Prostate gland (tissue), 2 donors: Measurements from ENCODE around the gene SH3BGRL3. TPM values are rescaled to one million over a fixed set of nuclear protein-coding genes. Genes with fewer than 3 reads are reported as not detected.
A peak's percentile ranks its signal among the peaks of the same experiment; 100 is the strongest.

Experiments
- DNase-seq: peaks from one replicate; pipeline ENCODE4 v3.0.0-alpha.2; 2019; ENCODE audit warnings: low spot score
- H3K27ac ChIP-seq, 2 donors: fragments of 200-600 bp; sonication (generic); 2 replicates each; pipeline ENCODE4 v1.5.1; 2017 to 2019
- H3K27me3 ChIP-seq: fragments of 200-600 bp; sonication (generic); replicated peaks from 2 replicates; pipeline ENCODE4 v1.5.1; 2019; ENCODE audit not compliant: insufficient read depth
- H3K36me3 ChIP-seq, 2 donors: fragments of 200-600 bp; sonication (generic); 1 replicate in 1 of 2; 2 replicates in 1 of 2; pipeline versions ENCODE4 v1.5.1 to v1.8.1; 2017 to 2019
- H3K4me1 ChIP-seq: fragments of 200-600 bp; sonication (generic); replicated peaks from 2 replicates; pipeline ENCODE4 v1.5.1; 2019
- H3K4me3 ChIP-seq, 2 donors: fragments of 200-600 bp; sonication (generic); 2 replicates each; pipeline ENCODE4 v1.5.1; 2017 to 2019
- H3K9me3 ChIP-seq: fragments of 200-600 bp; sonication (generic); 2 replicates; pipeline ENCODE4 v1.5.1; 2017
- POLR2A ChIP-seq: fragments of 450-650 bp; IDR thresholded peaks from one replicate; pipeline ENCODE4 v1.6.1; 2016; ENCODE audit warnings: antibody characterized with exemption, mild to moderate bottlenecking
- POLR2AphosphoS5 ChIP-seq: sonication (generic); formaldehyde crosslinking; IDR thresholded peaks from one replicate; pipeline ENCODE4 v1.6.1; 2017; ENCODE audit warnings: antibody characterized with exemption
- WGBS: methylation state at CpG from one replicate; pipeline ENCODE4 v1.1.5; 2018; 5-methylcytosine and 5-hydroxymethylcytosine counted together
- intact Hi-C: fragments of 100-400 bp; cut with DNase I; formaldehyde crosslinking; loops from one replicate; pipeline ENCODE4 v1.14.2; 2022
- total RNA-seq, 2 donors: library from RNA; depleted of rRNA; stranded (reverse); fragments of >200 nt; gene quantifications; one replicate each; pipeline ENCODE4 v1.1.0, GENCODE V29; 2016
- TF ChIP-seq, protein P1 (sequence below), 4 experiments: fragments of 200-600 bp in 2 of 4; fragments of 450-650 bp in 2 of 4; sonication (generic) in 2 of 4; IDR thresholded peaks; 1 replicate in 3 of 4; 2 replicates in 1 of 4; pipeline ENCODE4 v1.5.1; 2016 to 2019; ENCODE audit warnings: antibody characterized with exemption in 4 of 4, mild to moderate bottlenecking in 2 of 4, moderate library complexity in 2 of 4

Gene SH3BGRL3
- total RNA-seq, 2 donors from 2014 or later: 37.4 to 55.3 TPM

DNA sequence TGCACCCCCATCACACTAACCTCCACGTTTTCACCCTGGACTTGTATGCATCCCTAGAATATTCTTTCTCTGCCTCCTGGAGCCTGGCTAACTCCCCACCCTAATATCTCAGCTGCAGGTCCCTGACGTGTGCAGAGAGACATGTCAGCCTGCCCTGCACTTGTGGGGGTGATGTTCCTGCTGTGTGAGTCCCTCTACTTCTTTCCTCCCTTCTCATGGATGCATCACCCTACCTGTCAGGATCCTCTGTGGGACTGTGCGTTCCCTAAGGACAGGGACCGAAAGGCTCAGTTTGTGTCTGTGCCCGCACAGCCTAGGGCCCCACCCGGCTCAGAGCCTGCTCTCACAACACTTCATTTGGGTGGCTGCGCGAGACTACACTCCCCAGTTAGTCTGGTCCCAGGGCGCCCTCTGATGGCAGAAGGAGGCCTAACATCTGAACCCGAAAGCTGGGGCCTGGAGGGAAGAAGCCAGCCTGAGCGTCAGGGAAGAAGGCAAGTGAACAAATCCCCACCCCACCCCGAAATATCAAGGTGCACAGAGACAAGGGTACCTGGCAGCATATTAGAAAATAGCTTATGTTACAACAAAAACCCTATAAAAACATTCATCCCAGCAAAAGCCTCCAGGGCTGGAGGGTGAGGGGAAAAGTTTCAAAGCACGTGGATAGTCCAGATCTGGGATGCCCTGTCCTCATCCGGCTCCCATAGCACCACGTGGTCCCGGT is 41.6 kb downstream of the SH3BGRL3 start:
- no peaks in the 10 kb centered on the region for H3K27me3 ChIP-seq
- H3K27ac ChIP-seq: no peak overlapping the region
- DNase-seq: peak; percentile 88
- WGBS: 12% methylated on average over 16 of the region's 16 CpGs
- H3K4me1 ChIP-seq: no peaks in the 10 kb centered on the region
- peak; percentile 64 for TF ChIP-seq POLR2AphosphoS5
- TF ChIP-seq, protein P1, sequence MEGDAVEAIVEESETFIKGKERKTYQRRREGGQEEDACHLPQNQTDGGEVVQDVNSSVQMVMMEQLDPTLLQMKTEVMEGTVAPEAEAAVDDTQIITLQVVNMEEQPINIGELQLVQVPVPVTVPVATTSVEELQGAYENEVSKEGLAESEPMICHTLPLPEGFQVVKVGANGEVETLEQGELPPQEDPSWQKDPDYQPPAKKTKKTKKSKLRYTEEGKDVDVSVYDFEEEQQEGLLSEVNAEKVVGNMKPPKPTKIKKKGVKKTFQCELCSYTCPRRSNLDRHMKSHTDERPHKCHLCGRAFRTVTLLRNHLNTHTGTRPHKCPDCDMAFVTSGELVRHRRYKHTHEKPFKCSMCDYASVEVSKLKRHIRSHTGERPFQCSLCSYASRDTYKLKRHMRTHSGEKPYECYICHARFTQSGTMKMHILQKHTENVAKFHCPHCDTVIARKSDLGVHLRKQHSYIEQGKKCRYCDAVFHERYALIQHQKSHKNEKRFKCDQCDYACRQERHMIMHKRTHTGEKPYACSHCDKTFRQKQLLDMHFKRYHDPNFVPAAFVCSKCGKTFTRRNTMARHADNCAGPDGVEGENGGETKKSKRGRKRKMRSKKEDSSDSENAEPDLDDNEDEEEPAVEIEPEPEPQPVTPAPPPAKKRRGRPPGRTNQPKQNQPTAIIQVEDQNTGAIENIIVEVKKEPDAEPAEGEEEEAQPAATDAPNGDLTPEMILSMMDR (IDR thresholded peaks at IDR 0.05): peak; percentile 66 to 93 (median 86)
- TF ChIP-seq POLR2A: no peak
- H3K4me3 ChIP-seq: no peak overlapping the region
- no peaks in the 10 kb centered on the region for H3K9me3 ChIP-seq
- intact Hi-C loops: loop anchor here (2.0 to 5.0 kb wide), 3 partner anchors 47 to 209 kb away; partner anchors contain the start of genes C1orf232, PDIK1L and ZNF593
- H3K36me3 ChIP-seq: no peaks in the 10 kb centered on the region

DNA sequence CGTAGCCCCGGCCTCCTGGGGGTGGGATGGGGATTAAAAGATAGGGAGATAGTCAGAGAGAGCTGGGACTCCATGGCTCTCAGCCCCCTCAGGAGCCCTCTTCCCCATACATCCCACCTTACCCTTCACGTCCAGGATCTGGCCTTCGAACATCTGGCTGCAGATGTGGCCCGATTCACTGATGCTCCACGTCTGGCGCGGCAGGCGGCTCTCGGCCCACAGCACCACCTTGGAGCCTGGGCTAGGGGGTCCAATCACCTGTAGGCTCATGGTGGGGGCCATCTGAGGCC is 42.1 kb downstream of the SH3BGRL3 start:
- 78% methylated on average over 10 of the region's 10 CpGs for WGBS
- DNase-seq: no peak
- no peaks in the 10 kb centered on the region for H3K27me3 ChIP-seq
- no peak overlapping the region for H3K4me3 ChIP-seq
- intact Hi-C loops: loop anchor here (5.0 kb wide), 2 partner anchors 155 to 210 kb away; partner anchors contain the start of genes C1orf232, PDIK1L and ZNF593
- no peak overlapping the region for H3K27ac ChIP-seq
- H3K9me3 ChIP-seq: no peaks in the 10 kb centered on the region
- no peak for TF ChIP-seq POLR2AphosphoS5
- no peak for TF ChIP-seq POLR2A
- TF ChIP-seq, protein P1 (IDR thresholded peaks at IDR 0.05): no peak
- no peaks in the 10 kb centered on the region for H3K4me1 ChIP-seq
- H3K36me3 ChIP-seq: no peaks in the 10 kb centered on the region

DNA sequence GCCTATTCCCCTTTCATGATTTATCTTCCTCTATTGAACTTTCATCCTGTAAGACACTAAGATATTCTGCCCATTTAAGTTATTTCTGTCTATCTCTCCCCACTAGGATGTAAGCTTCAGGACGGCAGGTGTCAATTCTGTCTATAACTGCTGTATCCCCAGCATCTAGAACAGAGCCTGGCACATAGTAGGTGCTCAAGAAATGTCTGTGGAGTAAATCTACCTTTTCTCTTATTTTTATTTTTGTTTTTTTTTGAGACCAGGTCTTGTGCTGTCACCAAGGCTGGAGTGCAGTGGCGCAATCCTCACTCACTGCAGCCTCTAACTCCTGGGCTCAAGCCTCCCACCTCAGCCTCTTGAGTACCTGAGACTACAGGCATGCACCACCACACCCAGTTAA is 43.5 kb downstream of the SH3BGRL3 start:
- Histone ChIP-seq H3K4me1 (no peaks in the 10 kb centered on the region), H3K27ac (no peak overlapping the region), H3K36me3 (no peaks in the 10 kb centered on the region), H3K9me3 (no peaks in the 10 kb centered on the region), H3K4me3 (no peak overlapping the region), H3K27me3 (no peaks in the 10 kb centered on the region)
- no peak for DNase-seq
- WGBS: 94% methylated on average over 2 of the region's 2 CpGs
- TF ChIP-seq, protein P1 (IDR thresholded peaks at IDR 0.05): no peak
- no peak for TF ChIP-seq POLR2A
- TF ChIP-seq POLR2AphosphoS5: no peak
- intact Hi-C loops: loop anchor here (5.0 kb wide), 2 partner anchors 156 to 211 kb away; partner anchors contain the start of genes C1orf232, PDIK1L and ZNF593

DNA sequence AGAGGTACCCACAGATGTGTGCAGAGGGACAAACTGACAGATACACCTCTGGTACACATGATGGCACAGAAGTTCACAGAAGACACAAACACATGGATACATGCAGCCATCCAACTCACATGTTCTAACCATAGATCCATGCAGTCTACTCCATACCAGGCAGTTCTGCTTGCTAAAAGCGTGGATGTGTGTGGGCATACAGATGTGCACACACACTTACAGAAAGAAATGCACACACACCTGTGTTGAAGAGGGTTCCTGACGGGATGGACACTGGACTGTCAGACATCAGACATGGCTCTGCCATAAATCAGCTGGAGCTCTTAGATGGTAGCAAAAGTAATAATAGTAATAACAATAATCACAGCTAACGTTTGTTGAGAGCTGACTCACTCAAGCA is 44.7 kb downstream of the SH3BGRL3 start:
- H3K27me3 ChIP-seq: no peaks in the 10 kb centered on the region
- no peak for TF ChIP-seq POLR2AphosphoS5
- TF ChIP-seq, protein P1 (IDR thresholded peaks at IDR 0.05): no peak
- no peak for TF ChIP-seq POLR2A
- no peaks in the 10 kb centered on the region for H3K36me3 ChIP-seq
- no peak overlapping the region for H3K27ac ChIP-seq
- intact Hi-C loops: loop anchor here (5.0 kb wide), 2 partner anchors 157 to 212 kb away; partner anchors contain the start of genes C1orf232, PDIK1L and ZNF593
- H3K9me3 ChIP-seq: no peaks in the 10 kb centered on the region
- no peak for DNase-seq
- 88% methylated on average over 3 of the region's 3 CpGs for WGBS
- no peaks in the 10 kb centered on the region for H3K4me1 ChIP-seq
- H3K4me3 ChIP-seq: no peak overlapping the region

- TF ChIP-seq, protein P1 (IDR thresholded peaks at IDR 0.05): no peak
- TF ChIP-seq POLR2AphosphoS5 (no peak), POLR2A (no peak)
- Histone ChIP-seq H3K4me3 (no peak overlapping the region), H3K27me3 (no peaks in the 10 kb centered on the region), H3K4me1 (no peaks in the 10 kb centered on the region), H3K9me3 (no peaks in the 10 kb centered on the region), H3K27ac (no peak overlapping the region), H3K36me3 (no peaks in the 10 kb centered on the region)
- WGBS: 46% methylated on average over 8 of the region's 8 CpGs
- intact Hi-C loops: no loop called here
- peak; percentile 12 for DNase-seq
Measured at GRCh38 chr1:26327956-26328362, 48.1 kb downstream of the SH3BGRL3 start.
